Measurements from ENCODE around the gene MBNL2. TPM values are rescaled to one million over a fixed set of nuclear protein-coding genes. Genes with fewer than 3 reads are reported as not detected.

MBNL2 gene
- total and polyA plus RNA-seq, 10 of the 15 experiments (the other 5 are each of a cell fraction or from before 2014, with no cell fraction given), result 1.6 to 9.7 (median 6.7) TPM

DNA sequence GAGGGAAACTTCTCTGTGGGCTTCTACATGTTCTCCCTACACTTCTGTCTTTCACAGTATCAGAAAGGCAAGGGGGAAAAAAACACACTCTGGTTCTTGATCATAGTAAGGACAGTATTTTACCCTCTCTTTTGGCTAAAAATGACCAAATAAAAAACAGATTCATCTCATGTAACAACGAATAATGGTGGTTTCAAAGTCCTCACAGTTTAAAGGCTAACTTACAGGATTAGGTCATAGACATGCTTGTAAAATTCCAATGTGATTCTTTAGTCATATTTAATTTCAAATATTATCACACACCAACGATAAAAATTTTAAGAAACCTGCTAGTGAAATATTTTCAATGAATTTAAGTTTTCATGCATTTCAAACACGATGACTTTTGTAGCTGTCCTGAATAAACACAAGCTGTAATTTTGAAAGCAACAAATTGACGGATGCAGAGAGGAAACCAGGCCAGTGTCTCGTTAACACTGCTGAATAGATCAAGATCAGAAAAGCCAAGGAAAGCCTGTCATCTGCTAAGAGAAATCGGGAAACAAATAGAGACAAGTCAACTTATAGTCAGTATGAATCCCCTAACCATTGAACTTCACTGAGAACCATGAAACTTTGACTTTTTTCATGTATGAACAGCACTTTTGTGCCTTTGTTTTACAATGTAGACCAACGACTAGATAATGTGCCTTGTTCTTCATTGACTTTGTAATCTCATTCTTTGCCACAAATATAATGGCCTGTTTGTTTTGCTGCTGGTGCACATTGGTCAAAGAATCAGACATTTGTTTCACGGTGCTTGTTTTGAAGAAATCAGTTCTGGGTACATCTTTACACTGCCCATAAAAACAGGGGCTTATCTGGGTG is 22.0 kb downstream of the MBNL2 start (continued):
- no peak for TF ChIP-seq NFXL1 (IDR thresholded peaks at IDR 0.05; ENCODE audit: borderline replicate concordance)
- no peak for TF ChIP-seq MTA2 (IDR thresholded peaks at IDR 0.05; ENCODE audit: low read depth)
- TF ChIP-seq, protein P1, sequence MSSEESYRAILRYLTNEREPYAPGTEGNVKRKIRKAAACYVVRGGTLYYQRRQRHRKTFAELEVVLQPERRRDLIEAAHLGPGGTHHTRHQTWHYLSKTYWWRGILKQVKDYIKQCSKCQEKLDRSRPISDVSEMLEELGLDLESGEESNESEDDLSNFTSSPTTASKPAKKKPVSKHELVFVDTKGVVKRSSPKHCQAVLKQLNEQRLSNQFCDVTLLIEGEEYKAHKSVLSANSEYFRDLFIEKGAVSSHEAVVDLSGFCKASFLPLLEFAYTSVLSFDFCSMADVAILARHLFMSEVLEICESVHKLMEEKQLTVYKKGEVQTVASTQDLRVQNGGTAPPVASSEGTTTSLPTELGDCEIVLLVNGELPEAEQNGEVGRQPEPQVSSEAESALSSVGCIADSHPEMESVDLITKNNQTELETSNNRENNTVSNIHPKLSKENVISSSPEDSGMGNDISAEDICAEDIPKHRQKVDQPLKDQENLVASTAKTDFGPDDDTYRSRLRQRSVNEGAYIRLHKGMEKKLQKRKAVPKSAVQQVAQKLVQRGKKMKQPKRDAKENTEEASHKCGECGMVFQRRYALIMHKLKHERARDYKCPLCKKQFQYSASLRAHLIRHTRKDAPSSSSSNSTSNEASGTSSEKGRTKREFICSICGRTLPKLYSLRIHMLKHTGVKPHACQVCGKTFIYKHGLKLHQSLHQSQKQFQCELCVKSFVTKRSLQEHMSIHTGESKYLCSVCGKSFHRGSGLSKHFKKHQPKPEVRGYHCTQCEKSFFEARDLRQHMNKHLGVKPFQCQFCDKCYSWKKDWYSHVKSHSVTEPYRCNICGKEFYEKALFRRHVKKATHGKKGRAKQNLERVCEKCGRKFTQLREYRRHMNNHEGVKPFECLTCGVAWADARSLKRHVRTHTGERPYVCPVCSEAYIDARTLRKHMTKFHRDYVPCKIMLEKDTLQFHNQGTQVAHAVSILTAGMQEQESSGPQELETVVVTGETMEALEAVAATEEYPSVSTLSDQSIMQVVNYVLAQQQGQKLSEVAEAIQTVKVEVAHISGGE (CRISPR knock-in tag; IDR thresholded peaks at IDR 0.05), result no peak
- TF ChIP-seq IKZF1 (conservative IDR thresholded peaks at IDR 0.05), result no peak

DNA sequence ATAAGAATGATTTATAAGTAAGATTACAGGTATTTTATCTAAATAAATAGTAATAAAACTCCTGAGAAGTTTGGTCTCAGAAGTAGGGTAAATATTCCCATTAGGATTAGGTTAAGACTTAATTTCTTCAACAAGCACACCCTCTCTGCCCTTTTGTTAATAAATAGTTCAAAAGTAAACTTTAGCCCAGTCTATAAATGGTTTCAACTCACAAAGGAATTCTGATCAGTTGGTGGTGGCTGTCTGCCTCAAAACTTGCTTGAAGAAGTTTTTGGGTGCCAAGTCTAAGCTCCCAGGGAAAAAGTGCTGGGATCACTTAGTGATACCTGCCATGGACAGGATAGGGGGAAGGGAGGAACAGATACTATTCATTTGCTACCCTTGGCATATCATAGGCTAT is 22.9 kb downstream of the MBNL2 start:
- ChIA-PET CTCF (interaction anchor here (0.7 to 1.2 kb wide), 2 partner anchors 9 to 1288 kb away, joined by 3 read pairs; no protein-coding TSS in a partner anchor), RAD21 (ENCODE audit: unreplicated experiment) (no interaction called here), POLR2A (interaction anchor here (0.6 kb wide), 1 partner anchor 10 kb away, joined by 3 read pairs; no protein-coding TSS in a partner anchor), SMC1A (ENCODE audit: uncharacterized antibody, unreplicated experiment) (interaction anchor here (1.0 kb wide), 1 partner anchor 22 kb away, joined by 3 read pairs; no protein-coding TSS in a partner anchor)
- in situ Hi-C loops (cut with MboI) (no loop called here), intact Hi-C loops (cut with micrococcal nuclease; ENCODE audit: unreplicated experiment) (no loop called here)
- Histone ChIP-seq H2AFZ (ENCODE audit: control insufficient read depth, low read depth, low read length) (no peak overlapping the region), H3K4me1 (ENCODE audit: control insufficient read depth, insufficient read depth, low read length) (no peaks in the 10 kb centered on the region), H3K9ac (ENCODE audit: control insufficient read depth, insufficient read depth, low read length) (no peak overlapping the region), H3K4me2 (ENCODE audit: control insufficient read depth, insufficient read depth) (no peak overlapping the region), H3K9me3 (replicated peaks; ENCODE audit: control insufficient read depth, insufficient read depth, low read length) (no peaks in the 10 kb centered on the region), H3K27me3 (replicated peaks in 1 of 2; ENCODE audit: control insufficient read depth in 2 of 2, insufficient read depth in 2 of 2, low read length in 1 of 2) (no peaks in the 10 kb centered on the region), H3K79me2 (ENCODE audit: control insufficient read depth, insufficient read depth, low read length) (no peaks in the 10 kb centered on the region), H3K4me3 (no peak overlapping the region), H3K27ac (ENCODE audit: control insufficient read depth, insufficient read depth) (no peak overlapping the region), H4K20me1 (ENCODE audit: control insufficient read depth, insufficient read depth) (no peaks in the 10 kb centered on the region), H3K36me3 (ENCODE audit: control insufficient read depth in 2 of 2, insufficient read depth in 2 of 2, low read length in 1 of 2) (no peaks in the 10 kb centered on the region)
- FAIRE-seq (no peak), DNase-seq (ENCODE audit: low read depth, low spot score) (no peak), ATAC-seq (no peak)
- no peak for TF ChIP-seq BMI1 (IDR thresholded peaks at IDR 0.05; ENCODE audit: borderline replicate concordance)
- no peak for TF ChIP-seq SIN3A (IDR thresholded peaks at IDR 0.05; ENCODE audit: low read depth, low read length)
- TF ChIP-seq NFYB (IDR thresholded peaks at IDR 0.05; ENCODE audit: insufficient read depth, low read depth, low read length), result no peak
- no peak for TF ChIP-seq TBL1XR1 (IDR thresholded peaks at IDR 0.05; ENCODE audit: low read depth, low read length)
- BruUV-seq (replicated peaks), result no TSS peak

Measured in GM12878 (cell line).